Endodermal cell (in vitro differentiated cells): ENCODE results near the gene CYP19A1. TPM values are rescaled to one million over a fixed set of nuclear protein-coding genes. Genes with fewer than 3 reads are reported as not detected.

Experiments
- DNase-seq: peaks from one replicate; pipeline ENCODE4 v3.0.0-alpha.2; 2017
- H3K27ac ChIP-seq: 2 replicates; pipeline ENCODE4 v1.5.1; 2013; ENCODE audit warnings: mild to moderate bottlenecking, low read depth, low read length, moderate library complexity
- H3K27me3 ChIP-seq: 2 replicates; pipeline ENCODE4 v1.6.1; 2013; ENCODE audit warnings: mild to moderate bottlenecking, low read length, moderate library complexity; ENCODE audit not compliant: insufficient read depth, control insufficient read depth, poor library complexity, severe bottlenecking
- H3K36me3 ChIP-seq: 2 replicates; pipeline ENCODE4 v1.7.0; 2013; ENCODE audit warnings: mild to moderate bottlenecking, low read length, moderate library complexity; ENCODE audit not compliant: control insufficient read depth, insufficient read depth
- H3K4me1 ChIP-seq: one replicate; pipeline ENCODE4 v1.7.0; 2013; ENCODE audit warnings: low read length; ENCODE audit not compliant: control insufficient read depth, insufficient read depth
- H3K4me3 ChIP-seq: 2 replicates; pipeline ENCODE4 v1.5.1; 2013; ENCODE audit warnings: mild to moderate bottlenecking, low read length, moderate library complexity
- H3K9ac ChIP-seq: 2 replicates; pipeline ENCODE4 v1.6.1; 2013; ENCODE audit warnings: mild to moderate bottlenecking, low read length, moderate library complexity; ENCODE audit not compliant: poor library complexity, severe bottlenecking; ENCODE audit errors: extremely low read depth
- H3K9me3 ChIP-seq: 2 replicates; pipeline ENCODE4 v1.6.1; 2013; ENCODE audit warnings: mild to moderate bottlenecking, low read length, moderate library complexity; ENCODE audit not compliant: control insufficient read depth
- H3K27ac Mint-ChIP-seq: 2 replicates; pipeline ENCODE4 v1.8.0; 2020; ENCODE audit warnings: mixed read lengths
- H3K27me3 Mint-ChIP-seq: 2 replicates; pipeline ENCODE4 v1.8.0; 2021; ENCODE audit warnings: mild to moderate bottlenecking, mixed read lengths; ENCODE audit not compliant: insufficient read depth
- H3K36me3 Mint-ChIP-seq: 2 replicates; pipeline ENCODE4 v1.8.0; 2020; ENCODE audit warnings: low read depth, mixed read lengths
- H3K4me1 Mint-ChIP-seq: 2 replicates; pipeline ENCODE4 v1.8.0; 2020; ENCODE audit warnings: mixed read lengths
- H3K4me3 Mint-ChIP-seq: 2 replicates; pipeline ENCODE4 v1.8.0; 2020; ENCODE audit warnings: mild to moderate bottlenecking, moderate library complexity, mixed read lengths
- H3K9me3 Mint-ChIP-seq: 2 replicates; pipeline ENCODE4 v1.8.0; 2020; ENCODE audit warnings: mild to moderate bottlenecking, mixed read lengths
- WGBS, 2 experiments: methylation state at CpG; one replicate each; pipeline versions ENCODE4 v1.1.5 to v1.1.7; 2013; ENCODE audit warnings: missing lambda C conversion rate in 2 of 2, mixed read lengths in 1 of 2; ENCODE audit not compliant: insufficient coverage in 1 of 2, insufficient read length in 1 of 2; 5-methylcytosine and 5-hydroxymethylcytosine counted together
- total RNA-seq, 2 donors: library from RNA; stranded (reverse); fragmentation: NEBNext Ultra II Directional in 1 of 2; extraction: Animal tissue kit (Norgen Biotek cat#: 25700) in 1 of 2; gene quantifications; 2 replicates in 1 of 2; 3 replicates in 1 of 2; pipeline ENCODE4 v1.2.1, GENCODE V29; 2021
- TF ChIP-seq, protein P1 (sequence below): fragments of 200-600 bp; sonication (generic); conservative IDR thresholded peaks from 2 replicates; pipeline ENCODE4 v1.5.0; 2021; ENCODE audit warnings: antibody characterized with exemption, mild to moderate bottlenecking

Gene CYP19A1
- total RNA-seq, 2 donors from 2014 or later = not detected

DNA sequence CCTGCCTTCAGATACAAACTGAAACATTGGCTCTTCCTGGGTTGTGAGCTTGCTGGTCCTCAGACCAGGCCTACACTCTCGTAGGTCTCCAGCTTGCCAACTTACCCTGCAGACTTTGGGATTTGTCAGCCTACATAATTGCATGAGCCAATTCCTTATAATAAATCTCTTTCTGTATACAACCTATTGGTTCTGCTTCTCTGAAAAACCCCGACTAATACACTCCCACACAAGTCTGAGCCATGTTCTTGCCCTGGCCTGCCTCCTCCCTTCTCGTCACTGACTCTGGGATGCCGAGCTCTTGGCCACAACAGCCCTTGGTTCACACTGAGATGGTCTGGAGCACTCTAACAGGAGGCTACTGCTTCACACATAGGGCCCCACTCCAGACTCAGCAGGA lies 9.5 kb downstream of the CYP19A1 start:
- Histone ChIP-seq H3K9ac (no peak overlapping the region), H3K27ac (no peak overlapping the region), H3K4me3 (no peak overlapping the region), H3K27me3 (peaks cover 21% of the 10 kb centered on the region), H3K9me3 (peaks cover 17% of the 10 kb centered on the region), H3K4me1 (no peaks in the 10 kb centered on the region), H3K36me3 (no peaks in the 10 kb centered on the region)
- 85 to 92% methylated on average over 3 to 4 of the region's 4 CpGs for WGBS, 2 experiments
- H3K4me1 Mint-ChIP-seq = no peaks in the 10 kb centered on the region
- no peak for DNase-seq
- TF ChIP-seq, protein P1, sequence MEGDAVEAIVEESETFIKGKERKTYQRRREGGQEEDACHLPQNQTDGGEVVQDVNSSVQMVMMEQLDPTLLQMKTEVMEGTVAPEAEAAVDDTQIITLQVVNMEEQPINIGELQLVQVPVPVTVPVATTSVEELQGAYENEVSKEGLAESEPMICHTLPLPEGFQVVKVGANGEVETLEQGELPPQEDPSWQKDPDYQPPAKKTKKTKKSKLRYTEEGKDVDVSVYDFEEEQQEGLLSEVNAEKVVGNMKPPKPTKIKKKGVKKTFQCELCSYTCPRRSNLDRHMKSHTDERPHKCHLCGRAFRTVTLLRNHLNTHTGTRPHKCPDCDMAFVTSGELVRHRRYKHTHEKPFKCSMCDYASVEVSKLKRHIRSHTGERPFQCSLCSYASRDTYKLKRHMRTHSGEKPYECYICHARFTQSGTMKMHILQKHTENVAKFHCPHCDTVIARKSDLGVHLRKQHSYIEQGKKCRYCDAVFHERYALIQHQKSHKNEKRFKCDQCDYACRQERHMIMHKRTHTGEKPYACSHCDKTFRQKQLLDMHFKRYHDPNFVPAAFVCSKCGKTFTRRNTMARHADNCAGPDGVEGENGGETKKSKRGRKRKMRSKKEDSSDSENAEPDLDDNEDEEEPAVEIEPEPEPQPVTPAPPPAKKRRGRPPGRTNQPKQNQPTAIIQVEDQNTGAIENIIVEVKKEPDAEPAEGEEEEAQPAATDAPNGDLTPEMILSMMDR = no peak
- no peak overlapping the region for H3K27ac Mint-ChIP-seq
- no peaks in the 10 kb centered on the region for H3K36me3 Mint-ChIP-seq
- no peak overlapping the region for H3K4me3 Mint-ChIP-seq
- H3K9me3 Mint-ChIP-seq = no peaks in the 10 kb centered on the region
- peaks cover 8% of the 10 kb centered on the region for H3K27me3 Mint-ChIP-seq

- no peaks in the 10 kb centered on the region for H3K4me1 ChIP-seq
- no peak overlapping the region for H3K9ac ChIP-seq
- Mint-ChIP-seq H3K4me3 (no peak overlapping the region), H3K4me1 (no peaks in the 10 kb centered on the region), H3K9me3 (no peaks in the 10 kb centered on the region), H3K36me3 (no peaks in the 10 kb centered on the region), H3K27me3 (peaks cover 8% of the 10 kb centered on the region), H3K27ac (no peak overlapping the region)
- TF ChIP-seq, protein P1 = no peak
- no peaks in the 10 kb centered on the region for H3K36me3 ChIP-seq
- H3K9me3 ChIP-seq = peaks cover under 1% of the 10 kb centered on the region
- H3K4me3 ChIP-seq = no peak overlapping the region
- peaks cover 13% of the 10 kb centered on the region for H3K27me3 ChIP-seq
- DNase-seq = no peak
- no peak overlapping the region for H3K27ac ChIP-seq
- 97% methylated on average over 2 of the region's 2 CpGs; no CpG with 5 or more reads in 1 of the 2 experiments for WGBS, 2 experiments
These were observed 11.3 kb downstream of the CYP19A1 start for GRCh38 chr15:51327081-51327480.

DNA sequence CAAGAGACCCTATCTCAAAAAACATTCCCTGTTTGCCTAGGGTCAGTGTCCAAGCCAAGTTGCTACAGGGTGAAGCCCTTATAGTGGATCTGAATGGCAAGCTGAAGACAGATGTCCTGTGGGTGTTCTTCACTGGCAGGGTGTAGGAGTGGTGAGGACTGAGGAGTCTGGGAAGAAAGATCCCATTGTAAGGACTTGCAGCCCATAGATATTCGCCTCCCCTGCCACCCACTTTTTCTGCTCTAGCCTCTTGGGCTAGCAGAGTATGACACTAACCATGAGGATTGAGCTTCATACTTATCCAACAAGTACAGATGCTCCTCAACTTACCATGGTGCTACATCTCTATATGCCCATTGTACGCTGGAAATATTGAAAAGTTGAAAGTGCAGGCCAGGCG lies 13.2 kb downstream of the CYP19A1 start:
- Histone ChIP-seq H3K27ac (no peak overlapping the region), H3K4me1 (no peaks in the 10 kb centered on the region), H3K27me3 (peaks cover 13% of the 10 kb centered on the region), H3K4me3 (no peak overlapping the region), H3K9ac (no peak overlapping the region), H3K36me3 (no peaks in the 10 kb centered on the region), H3K9me3 (no peaks in the 10 kb centered on the region)
- Mint-ChIP-seq H3K27me3 (peaks cover 12% of the 10 kb centered on the region), H3K27ac (no peak overlapping the region), H3K4me1 (no peaks in the 10 kb centered on the region), H3K9me3 (no peaks in the 10 kb centered on the region), H3K4me3 (no peak overlapping the region), H3K36me3 (no peaks in the 10 kb centered on the region)
- TF ChIP-seq, protein P1 = no peak
- WGBS, 2 experiments = 92% methylated on average over 3 of the region's 3 CpGs
- no peak for DNase-seq
